ENCODE measurements around the gene MAP1B. TPM values are rescaled to one million over a fixed set of nuclear protein-coding genes. Genes with fewer than 3 reads are reported as not detected.

MAP1B gene
- total and polyA plus RNA-seq, 10 of the 15 experiments (the other 5 are each of a cell fraction or from before 2014, with no cell fraction given), result 0.02 to 0.81 (median 0.06) TPM; not detected in 1

DNA sequence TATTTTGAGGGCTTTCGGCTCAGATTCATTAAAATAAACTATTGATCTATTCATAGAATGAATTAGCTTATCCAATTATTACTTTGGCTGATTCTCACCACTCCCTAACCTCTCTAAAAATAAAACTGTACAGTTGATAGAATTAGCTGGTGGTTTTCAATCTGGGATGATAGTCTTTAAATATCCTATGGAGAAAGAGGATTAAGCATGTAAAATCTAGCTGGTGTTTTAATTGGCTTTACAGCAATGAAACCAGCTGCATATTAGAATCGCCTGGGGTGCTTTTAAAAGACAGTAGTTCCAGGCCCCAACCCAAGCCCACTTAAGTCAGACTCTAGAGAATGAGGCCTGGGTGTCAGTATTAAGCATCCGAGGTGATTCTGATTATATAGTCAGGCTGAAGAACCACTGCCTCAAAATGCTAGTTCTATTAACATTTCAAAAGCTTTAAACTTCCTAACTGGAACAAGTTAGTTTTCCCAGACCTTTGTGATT lies 95.1 kb downstream of the MAP1B start (continued):
- TF ChIP-seq PRDM15 (CRISPR knock-in tag; IDR thresholded peaks at IDR 0.05), result no peak
- TF ChIP-seq SPI1 (IDR thresholded peaks at IDR 0.05; ENCODE audit: borderline replicate concordance, insufficient read depth, low read depth, low read length), result no peak
- no peak for TF ChIP-seq GATAD2B (conservative IDR thresholded peaks at IDR 0.05; ENCODE audit: low read depth)
- no peak for TF ChIP-seq MYC (IDR thresholded peaks at IDR 0.05; ENCODE audit: insufficient read depth, insufficient read length, insufficient replicate concordance, low read length, severe bottlenecking)
- TF ChIP-seq, protein P1, sequence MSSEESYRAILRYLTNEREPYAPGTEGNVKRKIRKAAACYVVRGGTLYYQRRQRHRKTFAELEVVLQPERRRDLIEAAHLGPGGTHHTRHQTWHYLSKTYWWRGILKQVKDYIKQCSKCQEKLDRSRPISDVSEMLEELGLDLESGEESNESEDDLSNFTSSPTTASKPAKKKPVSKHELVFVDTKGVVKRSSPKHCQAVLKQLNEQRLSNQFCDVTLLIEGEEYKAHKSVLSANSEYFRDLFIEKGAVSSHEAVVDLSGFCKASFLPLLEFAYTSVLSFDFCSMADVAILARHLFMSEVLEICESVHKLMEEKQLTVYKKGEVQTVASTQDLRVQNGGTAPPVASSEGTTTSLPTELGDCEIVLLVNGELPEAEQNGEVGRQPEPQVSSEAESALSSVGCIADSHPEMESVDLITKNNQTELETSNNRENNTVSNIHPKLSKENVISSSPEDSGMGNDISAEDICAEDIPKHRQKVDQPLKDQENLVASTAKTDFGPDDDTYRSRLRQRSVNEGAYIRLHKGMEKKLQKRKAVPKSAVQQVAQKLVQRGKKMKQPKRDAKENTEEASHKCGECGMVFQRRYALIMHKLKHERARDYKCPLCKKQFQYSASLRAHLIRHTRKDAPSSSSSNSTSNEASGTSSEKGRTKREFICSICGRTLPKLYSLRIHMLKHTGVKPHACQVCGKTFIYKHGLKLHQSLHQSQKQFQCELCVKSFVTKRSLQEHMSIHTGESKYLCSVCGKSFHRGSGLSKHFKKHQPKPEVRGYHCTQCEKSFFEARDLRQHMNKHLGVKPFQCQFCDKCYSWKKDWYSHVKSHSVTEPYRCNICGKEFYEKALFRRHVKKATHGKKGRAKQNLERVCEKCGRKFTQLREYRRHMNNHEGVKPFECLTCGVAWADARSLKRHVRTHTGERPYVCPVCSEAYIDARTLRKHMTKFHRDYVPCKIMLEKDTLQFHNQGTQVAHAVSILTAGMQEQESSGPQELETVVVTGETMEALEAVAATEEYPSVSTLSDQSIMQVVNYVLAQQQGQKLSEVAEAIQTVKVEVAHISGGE (CRISPR knock-in tag; IDR thresholded peaks at IDR 0.05), result no peak

Measured in GM12878 (cell line).